ENCODE results near the gene MAML3.

DNA sequence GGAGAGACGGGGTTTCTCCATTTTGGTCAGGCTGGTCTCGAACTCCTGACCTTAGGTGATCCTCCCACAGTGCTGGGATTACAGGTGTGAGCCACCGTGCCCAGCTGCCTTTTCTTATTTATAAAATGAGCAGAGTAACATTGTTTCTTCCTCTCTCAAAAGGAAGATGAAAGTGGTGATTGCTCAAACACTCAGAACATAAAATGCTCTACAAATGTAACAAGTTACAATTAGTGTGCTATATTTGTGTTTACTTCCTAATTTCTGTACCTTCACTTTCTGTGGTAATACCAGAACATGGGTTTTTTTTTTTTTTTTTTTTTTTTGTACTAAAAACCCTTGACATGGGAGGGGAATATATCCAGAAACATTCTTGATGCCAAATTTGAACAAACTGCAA, 290.5 kb downstream of the MAML3 start:
- TF ChIP-seq POLR2A (IDR thresholded peaks at IDR 0.05) = no peak
- TF ChIP-seq, protein P1, sequence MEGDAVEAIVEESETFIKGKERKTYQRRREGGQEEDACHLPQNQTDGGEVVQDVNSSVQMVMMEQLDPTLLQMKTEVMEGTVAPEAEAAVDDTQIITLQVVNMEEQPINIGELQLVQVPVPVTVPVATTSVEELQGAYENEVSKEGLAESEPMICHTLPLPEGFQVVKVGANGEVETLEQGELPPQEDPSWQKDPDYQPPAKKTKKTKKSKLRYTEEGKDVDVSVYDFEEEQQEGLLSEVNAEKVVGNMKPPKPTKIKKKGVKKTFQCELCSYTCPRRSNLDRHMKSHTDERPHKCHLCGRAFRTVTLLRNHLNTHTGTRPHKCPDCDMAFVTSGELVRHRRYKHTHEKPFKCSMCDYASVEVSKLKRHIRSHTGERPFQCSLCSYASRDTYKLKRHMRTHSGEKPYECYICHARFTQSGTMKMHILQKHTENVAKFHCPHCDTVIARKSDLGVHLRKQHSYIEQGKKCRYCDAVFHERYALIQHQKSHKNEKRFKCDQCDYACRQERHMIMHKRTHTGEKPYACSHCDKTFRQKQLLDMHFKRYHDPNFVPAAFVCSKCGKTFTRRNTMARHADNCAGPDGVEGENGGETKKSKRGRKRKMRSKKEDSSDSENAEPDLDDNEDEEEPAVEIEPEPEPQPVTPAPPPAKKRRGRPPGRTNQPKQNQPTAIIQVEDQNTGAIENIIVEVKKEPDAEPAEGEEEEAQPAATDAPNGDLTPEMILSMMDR (IDR thresholded peaks at IDR 0.05) = no peak

Measured in lower leg skin (tissue), 3 donors.